GM18907 (cell line): ENCODE results near the gene SCNN1B.

Experiments used
- ATAC-seq: cut with Tn5 transposase; IDR thresholded peaks from one replicate; pipeline ENCODE4 v1.9.1; 2021; ENCODE audit warnings: mild to moderate bottlenecking, moderate library complexity; ENCODE audit not compliant: unreplicated experiment

The SCNN1B gene

DNA sequence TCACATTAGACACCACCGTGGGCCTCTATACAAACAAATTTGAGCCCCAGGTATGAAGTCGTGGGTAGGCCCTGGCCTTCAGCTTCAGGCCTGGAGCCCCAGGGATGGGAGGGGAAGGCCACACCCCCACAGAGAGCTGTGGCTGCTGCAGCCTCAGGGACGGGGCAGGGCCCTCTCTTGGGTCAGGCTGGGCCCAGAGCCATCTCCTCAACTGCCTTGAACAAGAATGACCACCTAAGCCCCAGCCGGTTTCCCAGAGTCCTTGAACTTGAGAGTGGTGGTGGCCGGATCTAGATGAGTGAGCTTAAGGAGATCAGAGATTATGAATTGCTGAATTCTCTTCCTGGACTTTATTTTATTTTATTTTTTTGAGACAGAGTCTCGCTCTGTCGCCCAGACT, 18.6 kb downstream of the SCNN1B start:
- no peak for ATAC-seq

DNA sequence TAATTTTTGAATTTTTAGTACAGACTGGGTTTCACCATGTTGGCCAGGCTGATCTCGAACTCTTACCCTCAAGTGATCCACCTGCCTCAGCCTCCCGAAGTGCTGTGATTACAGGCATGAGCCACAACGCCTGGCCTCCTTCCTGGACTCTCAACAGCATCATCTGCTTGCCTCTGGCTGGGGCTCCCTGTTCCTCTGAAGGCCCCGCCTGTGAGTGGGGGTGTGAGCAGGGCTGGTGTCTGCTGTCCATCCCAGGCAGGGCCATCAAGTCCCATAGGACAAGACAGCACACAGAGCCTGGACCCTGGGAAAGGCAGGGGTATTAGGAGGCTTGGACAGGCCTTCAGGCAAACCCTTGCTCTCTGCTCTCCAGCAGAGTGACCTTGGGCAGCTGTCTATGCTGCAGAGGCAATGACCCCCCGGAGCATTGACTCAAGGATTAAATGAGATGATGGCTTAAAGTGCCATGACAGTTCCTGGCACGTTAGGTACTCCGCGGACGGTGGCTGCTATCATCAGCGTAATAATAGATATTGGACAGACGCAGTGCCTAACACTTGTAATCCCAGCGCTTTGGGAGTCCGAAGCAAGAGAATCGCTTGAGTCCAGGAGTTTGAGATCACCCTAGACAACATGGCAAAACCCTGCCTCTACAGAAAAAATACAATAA, 19.2 kb downstream of the SCNN1B start:
- ATAC-seq: no peak

GRCh38 chr16:23323224-23324030, 21.3 kb downstream of the SCNN1B start:
- peak; percentile 56 for ATAC-seq

GRCh38 chr16:23324727-23325126, 22.6 kb downstream of the SCNN1B start:
- no peak for ATAC-seq

DNA sequence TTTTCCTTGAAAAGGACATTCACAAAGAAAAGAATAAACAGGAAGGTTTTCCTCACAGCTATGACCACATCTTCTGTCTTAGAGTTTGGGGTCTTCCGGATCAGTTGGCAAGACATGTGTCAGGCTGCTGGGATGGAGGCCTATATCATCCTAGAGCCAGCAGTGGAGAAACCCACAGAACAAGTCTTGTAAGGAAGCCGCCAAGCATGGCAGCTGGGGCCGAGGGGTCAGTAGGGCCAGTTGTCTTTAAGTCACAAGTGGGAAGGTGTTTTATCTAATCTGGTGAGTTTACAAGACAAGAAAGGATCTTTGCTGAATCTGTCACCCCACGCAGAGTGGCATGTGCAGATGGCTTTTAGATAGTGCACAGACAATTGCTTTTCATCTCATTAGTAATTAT, 25.7 kb downstream of the SCNN1B start:
- no peak for ATAC-seq

DNA sequence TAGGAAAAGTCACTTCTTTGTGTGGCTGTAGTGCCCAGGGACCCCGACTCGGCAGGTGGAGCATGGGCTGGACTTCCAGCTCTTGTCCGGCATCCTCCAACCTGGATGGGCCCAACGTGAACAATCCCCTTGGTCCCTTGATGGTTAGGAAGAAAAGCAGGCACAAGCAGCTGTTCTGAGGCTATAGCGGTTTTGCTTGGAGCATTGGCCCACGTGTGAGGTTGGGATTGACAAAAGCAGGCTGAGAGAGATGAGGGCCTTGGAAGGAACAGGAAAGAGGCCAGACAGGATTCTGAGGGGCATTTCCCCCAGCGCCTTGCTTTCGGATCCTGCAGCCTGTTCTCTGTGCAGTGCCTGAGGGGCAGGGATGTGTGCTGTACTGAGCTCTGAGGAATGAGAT, 28.1 kb downstream of the SCNN1B start:
- ATAC-seq: no peak

- ATAC-seq: no peak
Observed at GRCh38 chr16:23330583-23331249, 28.6 kb downstream of the SCNN1B start.

- no peak for ATAC-seq
Observed at GRCh38 chr16:23333034-23333579, 31.0 kb downstream of the SCNN1B start.

GRCh38 chr16:23333831-23334456, 31.8 kb downstream of the SCNN1B start:
- no peak for ATAC-seq

GRCh38 chr16:23334457-23334853, 32.4 kb downstream of the SCNN1B start:
- ATAC-seq: peak; percentile 35

GRCh38 chr16:23334950-23335349, 32.8 kb downstream of the SCNN1B start:
- ATAC-seq: no peak

DNA sequence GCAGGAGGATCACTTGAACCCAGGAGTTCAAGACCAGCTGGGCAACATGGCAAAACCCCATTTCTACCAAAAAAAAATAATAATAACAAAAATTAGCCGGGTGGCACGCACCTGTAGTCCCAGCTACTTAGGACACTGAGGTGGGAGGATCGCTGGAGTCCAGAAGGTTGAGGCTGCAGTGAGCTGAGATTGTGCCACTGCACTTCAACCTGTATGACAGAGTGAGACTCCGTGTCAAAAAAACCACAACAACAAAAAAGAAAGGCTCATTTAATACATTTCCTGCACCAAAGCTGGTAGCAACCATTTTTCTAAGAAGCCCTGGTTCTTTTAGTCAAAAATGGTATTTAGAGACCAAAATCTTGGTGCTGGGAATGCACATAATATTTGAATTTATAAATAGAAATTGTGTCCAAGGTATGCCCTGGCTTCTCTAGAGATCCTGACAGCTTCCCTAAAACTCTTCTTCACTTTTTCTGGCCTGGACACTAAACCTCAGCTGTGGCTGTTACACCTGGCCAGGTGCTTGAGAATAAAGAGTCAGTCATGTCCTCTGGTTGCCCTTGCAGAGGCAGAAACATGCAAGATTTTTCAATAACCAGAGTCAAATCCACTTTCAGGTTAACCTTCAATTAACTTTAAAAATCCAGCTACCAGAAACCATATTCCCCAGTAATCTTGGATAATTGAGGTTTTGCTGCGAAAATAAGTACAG, 35.9 kb downstream of the SCNN1B start:
- ATAC-seq: no peak

- ATAC-seq: no peak
Observed at GRCh38 chr16:23339787-23340186, 37.7 kb downstream of the SCNN1B start.

GRCh38 chr16:23342083-23342640, 40.1 kb downstream of the SCNN1B start:
- no peak for ATAC-seq

- ATAC-seq: no peak
Observed at GRCh38 chr16:23343643-23344612, 41.8 kb downstream of the SCNN1B start.

GRCh38 chr16:23345237-23345636, 43.1 kb downstream of the SCNN1B start:
- no peak for ATAC-seq

DNA sequence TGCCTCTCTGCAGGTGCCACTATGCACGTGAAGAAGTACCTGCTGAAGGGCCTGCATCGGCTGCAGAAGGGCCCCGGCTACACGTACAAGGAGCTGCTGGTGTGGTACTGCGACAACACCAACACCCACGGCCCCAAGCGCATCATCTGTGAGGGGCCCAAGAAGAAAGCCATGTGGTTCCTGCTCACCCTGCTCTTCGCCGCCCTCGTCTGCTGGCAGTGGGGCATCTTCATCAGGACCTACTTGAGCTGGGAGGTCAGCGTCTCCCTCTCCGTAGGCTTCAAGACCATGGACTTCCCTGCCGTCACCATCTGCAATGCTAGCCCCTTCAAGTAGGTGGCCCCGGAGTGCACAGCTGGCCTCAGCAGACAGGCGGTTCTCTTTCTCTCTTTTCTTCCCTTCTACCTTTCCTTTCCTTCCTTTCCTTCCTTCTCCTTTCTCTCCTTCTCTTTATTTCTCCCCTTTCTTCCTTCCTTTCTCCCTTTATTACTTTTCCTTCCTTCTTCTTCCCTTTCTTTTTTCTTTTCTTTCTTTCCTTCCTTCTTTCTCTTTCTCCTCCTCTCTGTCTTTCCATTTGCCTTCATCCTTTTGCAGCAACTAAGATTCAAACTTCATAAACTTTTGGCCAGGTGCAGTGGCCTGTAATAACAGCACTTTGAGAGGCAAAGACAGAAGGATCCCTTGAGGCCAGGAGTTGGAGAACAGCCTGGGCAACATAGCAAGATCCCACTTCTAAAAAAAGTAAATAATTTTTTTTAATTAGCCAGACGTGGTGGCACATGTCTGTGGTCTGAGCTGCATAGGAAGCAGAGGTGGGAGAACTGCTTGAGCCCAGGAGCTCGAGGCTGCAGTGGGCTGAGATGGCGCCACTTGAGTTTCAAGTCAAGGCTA, 46.7 kb downstream of the SCNN1B start:
- no peak for ATAC-seq

DNA sequence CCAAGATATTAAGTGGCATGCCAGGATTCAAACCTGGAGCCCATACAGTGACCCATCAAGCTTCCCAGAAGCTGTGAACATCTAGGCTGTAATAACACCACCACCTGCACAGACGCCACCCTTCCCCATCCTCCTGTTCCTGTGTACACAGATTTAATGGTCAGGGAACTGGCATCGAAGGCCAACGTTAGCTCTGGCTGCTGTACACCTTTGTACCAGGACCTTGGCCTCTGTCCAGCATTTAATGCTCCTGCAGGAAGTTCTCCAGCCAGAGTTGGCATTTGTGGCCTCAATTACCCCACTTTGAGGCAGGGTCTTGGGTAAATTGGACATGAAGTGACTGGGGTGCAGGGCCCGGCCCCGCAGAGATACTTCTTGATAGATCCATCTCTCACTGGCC, 49.3 kb downstream of the SCNN1B start:
- no peak for ATAC-seq
